Neural progenitor cell (in vitro differentiated cells): Measurements from ENCODE around the gene ATP5PD. TPM values are rescaled to one million over a fixed set of nuclear protein-coding genes. Genes with fewer than 3 reads are reported as not detected.

ENCODE experiments used
- DNase-seq: peaks from one replicate; pipeline ENCODE4 v3.0.0-alpha.2; 2016; ENCODE audit warnings: low spot score
- H2AFZ ChIP-seq: fragments of 200-600 bp; sonication (generic); replicated peaks from 2 replicates; pipeline ENCODE4 v1.6.1; 2016; ENCODE audit warnings: antibody characterized with exemption
- H3F3A ChIP-seq: fragments of 200-600 bp; sonication (generic); 2 replicates; pipeline ENCODE4 v1.6.1; 2016; ENCODE audit warnings: antibody characterized with exemption, low read depth
- H3K27ac ChIP-seq: fragments of 200-600 bp; sonication (generic); 2 replicates; pipeline ENCODE4 v1.5.1; 2016; ENCODE audit warnings: mild to moderate bottlenecking
- H3K27me3 ChIP-seq: fragments of 200-600 bp; sonication (generic); 2 replicates; pipeline ENCODE4 v1.6.1; 2016; ENCODE audit warnings: mild to moderate bottlenecking, moderate library complexity
- H3K36me3 ChIP-seq: fragments of 200-600 bp; sonication (generic); 2 replicates; pipeline ENCODE4 v1.5.1; 2016
- H3K4me1 ChIP-seq: fragments of 200-600 bp; sonication (generic); 2 replicates; pipeline ENCODE4 v1.6.1; 2016; ENCODE audit warnings: mixed run types
- H3K4me2 ChIP-seq: fragments of 200-600 bp; sonication (generic); 2 replicates; pipeline ENCODE4 v1.6.1; 2016
- H3K4me3 ChIP-seq: fragments of 200-600 bp; sonication (generic); 2 replicates; pipeline ENCODE4 v1.5.1; 2016
- H3K79me2 ChIP-seq: fragments of 200-600 bp; sonication (generic); 2 replicates; pipeline ENCODE4 v1.6.1; 2016; ENCODE audit warnings: low read depth
- H3K9ac ChIP-seq: fragments of 200-600 bp; sonication (generic); 2 replicates; pipeline ENCODE4 v1.6.1; 2016
- H3K9me3 ChIP-seq: fragments of 200-600 bp; sonication (generic); 2 replicates; pipeline ENCODE4 v1.5.1; 2016; ENCODE audit warnings: low read depth
- H4K20me1 ChIP-seq: fragments of 200-600 bp; sonication (generic); 2 replicates; pipeline ENCODE4 v1.6.1; 2016; ENCODE audit warnings: low read depth
- H3K27ac Mint-ChIP-seq: 3 replicates; pipeline ENCODE4 v1.8.0; 2021; ENCODE audit warnings: mixed read lengths
- H3K27me3 Mint-ChIP-seq: 2 replicates; pipeline ENCODE4 v1.8.0; 2022; ENCODE audit warnings: low read depth, mild to moderate bottlenecking, inconsistent platforms, moderate library complexity, mixed read lengths; ENCODE audit not compliant: insufficient read depth
- H3K36me3 Mint-ChIP-seq: 3 replicates; pipeline ENCODE4 v1.8.0; 2021; ENCODE audit warnings: mixed read lengths
- H3K4me1 Mint-ChIP-seq: 3 replicates; pipeline ENCODE4 v1.8.0; 2021; ENCODE audit warnings: mixed read lengths
- H3K4me3 Mint-ChIP-seq: 3 replicates; pipeline ENCODE4 v1.8.0; 2021; ENCODE audit warnings: mild to moderate bottlenecking, moderate library complexity, mixed read lengths
- H3K9me3 Mint-ChIP-seq: 3 replicates; pipeline ENCODE4 v1.8.0; 2020; ENCODE audit warnings: mixed read lengths
- CTCF ChIP-seq: fragments of 200-600 bp; sonication (generic); IDR thresholded peaks from 2 replicates; pipeline ENCODE4 v1.5.1; 2017; ENCODE audit warnings: antibody characterized with exemption, mild to moderate bottlenecking
- EZH2 ChIP-seq: fragments of 200-600 bp; sonication (generic); IDR thresholded peaks from 2 replicates; pipeline ENCODE4 v1.6.1; 2017; ENCODE audit warnings: antibody characterized with exemption, mild to moderate bottlenecking, moderate library complexity
- EZH2phosphoT487 ChIP-seq: fragments of 200-600 bp; sonication (generic); IDR thresholded peaks from 2 replicates; pipeline ENCODE4 v1.6.1; 2017; ENCODE audit warnings: antibody characterized with exemption
- total RNA-seq: library from RNA; depleted of rRNA; stranded (reverse); fragments of >200 nt; gene quantifications from 2 replicates; pipeline ENCODE4 v1.2.3, GENCODE V29; 2015; ENCODE audit warnings: low replicate concordance

ATP5PD gene
- total RNA-seq, 1 donor from 2014 or later, result 268 TPM

DNA sequence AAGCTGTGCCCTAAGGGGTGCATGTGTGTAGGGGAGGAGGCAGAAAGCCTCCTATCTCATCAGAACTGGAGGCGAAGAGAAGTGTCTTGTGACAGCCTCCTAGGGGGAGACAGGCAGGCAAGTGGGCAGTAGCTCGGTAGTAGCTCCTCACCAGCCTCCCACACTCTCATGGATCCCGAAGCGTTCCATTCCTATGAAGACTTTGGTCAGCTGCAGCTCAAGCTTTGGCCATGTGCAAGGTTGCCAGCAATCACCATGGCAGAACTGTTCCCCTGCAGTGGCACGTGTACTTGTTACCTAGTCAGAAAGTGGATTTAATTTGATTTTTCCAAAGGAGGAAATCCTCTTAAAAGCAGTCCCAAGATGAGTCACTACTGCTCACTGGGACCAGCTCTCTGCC lies 27.6 kb downstream of the ATP5PD start:
- Mint-ChIP-seq H3K36me3 (peaks cover 29% of the 10 kb centered on the region), H3K27me3 (peaks cover 4% of the 10 kb centered on the region), H3K4me3 (no peak overlapping the region), H3K4me1 (peaks cover 6% of the 10 kb centered on the region), H3K27ac (peak overlapping the region; percentile 42), H3K9me3 (no peaks in the 10 kb centered on the region)
- no peak overlapping the region for H3K27ac ChIP-seq
- no peak overlapping the region for H3K9ac ChIP-seq
- H3K36me3 ChIP-seq, result no peaks in the 10 kb centered on the region
- H2AFZ ChIP-seq, result no peak overlapping the region
- no peak overlapping the region for H3K4me3 ChIP-seq
- H3K4me1 ChIP-seq, result no peaks in the 10 kb centered on the region
- no peaks in the 10 kb centered on the region for H3K27me3 ChIP-seq
- H4K20me1 ChIP-seq, result no peaks in the 10 kb centered on the region
- no peaks in the 10 kb centered on the region for H3F3A ChIP-seq
- no peaks in the 10 kb centered on the region for H3K9me3 ChIP-seq
- DNase-seq, result no peak
- H3K4me2 ChIP-seq, result no peak overlapping the region
- no peak for TF ChIP-seq EZH2
- TF ChIP-seq CTCF, result no peak
- no peak for TF ChIP-seq EZH2phosphoT487
- H3K79me2 ChIP-seq, result peaks cover 15% of the 10 kb centered on the region

GRCh38 chr17:75013092-75013559 lies 33.6 kb downstream of the ATP5PD start:
- no peak for TF ChIP-seq EZH2
- TF ChIP-seq CTCF, result no peak
- no peak for TF ChIP-seq EZH2phosphoT487
- Histone ChIP-seq H4K20me1 (no peaks in the 10 kb centered on the region), H3K79me2 (peaks cover 28% of the 10 kb centered on the region), H3K27ac (no peak overlapping the region), H3F3A (peaks cover 21% of the 10 kb centered on the region), H3K4me1 (peaks cover 14% of the 10 kb centered on the region), H3K27me3 (no peaks in the 10 kb centered on the region), H2AFZ (peak overlapping the region; percentile 87), H3K4me3 (peak overlapping the region; percentile 78), H3K4me2 (peak overlapping the region; percentile 88), H3K36me3 (no peaks in the 10 kb centered on the region), H3K9me3 (no peaks in the 10 kb centered on the region), H3K9ac (peak overlapping the region; percentile 77)
- Mint-ChIP-seq H3K36me3 (peaks cover 9% of the 10 kb centered on the region), H3K27me3 (peaks cover 4% of the 10 kb centered on the region), H3K27ac (peak overlapping the region; percentile 92), H3K4me3 (peak overlapping the region; percentile 88), H3K4me1 (peaks cover 27% of the 10 kb centered on the region), H3K9me3 (no peaks in the 10 kb centered on the region)
- DNase-seq, result no peak

DNA sequence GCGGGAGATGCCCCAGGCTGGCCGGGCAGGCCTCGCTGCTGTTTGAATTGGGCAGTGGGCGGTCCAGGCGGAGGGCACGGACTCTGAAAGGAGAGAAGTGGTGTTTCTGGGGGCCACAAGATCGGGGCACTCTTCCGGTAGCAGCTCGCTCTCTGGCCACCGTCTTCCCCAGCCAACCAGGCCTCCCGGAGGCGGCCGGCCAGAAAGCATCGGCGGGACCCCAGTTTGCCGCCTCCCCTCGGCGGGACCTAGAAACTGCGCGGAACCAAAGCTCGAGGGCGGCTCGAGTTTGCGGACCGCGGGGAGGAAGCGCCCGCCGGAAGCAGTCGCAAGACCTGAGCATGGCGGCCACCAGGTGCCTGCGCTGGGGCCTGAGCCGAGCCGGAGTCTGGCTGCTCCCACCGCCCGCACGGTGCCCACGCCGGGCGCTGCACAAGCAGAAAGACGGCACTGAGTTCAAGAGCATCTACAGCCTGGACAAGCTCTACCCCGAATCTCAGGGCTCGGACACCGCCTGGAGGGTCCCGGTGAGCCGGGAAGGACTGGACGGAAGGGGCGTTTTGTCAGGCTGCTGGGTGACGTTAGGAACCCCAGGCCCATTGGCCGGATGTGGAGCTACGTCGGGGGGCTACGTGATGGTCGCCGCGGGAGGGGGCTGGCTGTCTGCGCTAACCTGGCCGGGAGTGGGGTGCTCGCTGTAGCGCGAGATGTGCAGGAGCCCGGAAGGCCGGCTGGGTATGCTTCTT lies 34.2 kb downstream of the ATP5PD start, which contains the start of gene MRPL58:
TSS of gene MRPL58 (plus strand) at position 325 of the 746 bp plus-strand sequence. CDS start at position 342, 17 bp downstream.
- Histone ChIP-seq H3K4me3 (peak within 1 kb of the TSS; percentile 78), H2AFZ (peak within 1 kb of the TSS; percentile 87), H3K27ac (peak within 1 kb of the TSS; percentile 79), H3K9me3 (no peaks in the 10 kb centered on the region), H3K4me2 (peak within 1 kb of the TSS; percentile 88), H4K20me1 (no peaks in the 10 kb centered on the region), H3F3A (peaks cover 21% of the 10 kb centered on the region), H3K9ac (peak within 1 kb of the TSS; percentile 77), H3K79me2 (peaks cover 28% of the 10 kb centered on the region), H3K27me3 (no peaks in the 10 kb centered on the region), H3K36me3 (no peaks in the 10 kb centered on the region), H3K4me1 (peaks cover 14% of the 10 kb centered on the region)
- peak; percentile 95 for DNase-seq
- Mint-ChIP-seq H3K27ac (peak within 1 kb of the TSS; percentile 92), H3K36me3 (peaks cover 9% of the 10 kb centered on the region), H3K9me3 (no peaks in the 10 kb centered on the region), H3K27me3 (peaks cover 4% of the 10 kb centered on the region), H3K4me3 (peak within 1 kb of the TSS; percentile 88), H3K4me1 (peaks cover 27% of the 10 kb centered on the region)
- TF ChIP-seq EZH2phosphoT487, result no peak
- TF ChIP-seq CTCF, result peak; percentile 55
